Calu3 (cell line): ENCODE data around the gene TJP2. TPM values are rescaled to one million over a fixed set of nuclear protein-coding genes. Genes with fewer than 3 reads are reported as not detected.

Source experiments
- BruUV-seq: library from RNA; stranded (reverse); fragments of 400-500 nt; replicated peaks from 2 replicates; lab custom pipeline; 2021; lab: Mats Ljungman, UMichigan
- CTCF ChIA-PET: fragments of 300-600 bp; sonication (Branson Sonifier 250); formaldehyde crosslinking; loops from one replicate; lab custom pipeline; 2022; ENCODE audit warnings: antibody characterized with exemption; lab: Charles Lee
- DNase-seq: peaks from one replicate; pipeline ENCODE4 v3.0.0; 2022
- H3K27ac Mint-ChIP-seq: one replicate; pipeline ENCODE4 v1.8.0; 2022; ENCODE audit warnings: mixed read lengths; ENCODE audit not compliant: unreplicated experiment
- H3K27me3 Mint-ChIP-seq: one replicate; pipeline ENCODE4 v1.8.0; 2022; ENCODE audit warnings: mixed read lengths; ENCODE audit not compliant: unreplicated experiment
- H3K36me3 Mint-ChIP-seq: one replicate; pipeline ENCODE4 v1.8.0; 2022; ENCODE audit warnings: mild to moderate bottlenecking, moderate library complexity, mixed read lengths; ENCODE audit not compliant: insufficient read depth, unreplicated experiment
- H3K4me1 Mint-ChIP-seq: one replicate; pipeline ENCODE4 v1.8.0; 2022; ENCODE audit warnings: mild to moderate bottlenecking, low read depth, mixed read lengths; ENCODE audit not compliant: unreplicated experiment
- H3K4me3 Mint-ChIP-seq: one replicate; pipeline ENCODE4 v1.8.0; 2022; ENCODE audit warnings: mild to moderate bottlenecking, low read depth, moderate library complexity, mixed read lengths; ENCODE audit not compliant: unreplicated experiment
- H3K9me3 Mint-ChIP-seq: one replicate; pipeline ENCODE4 v1.8.0; 2022; ENCODE audit warnings: low read depth, mixed read lengths; ENCODE audit not compliant: unreplicated experiment
- CTCF ChIP-seq: fragments of 200-600 bp; IDR thresholded peaks from one replicate; pipeline ENCODE4 v1.8.0; 2022; ENCODE audit warnings: antibody characterized with exemption; ENCODE audit not compliant: unreplicated experiment
- intact Hi-C: fragments of 100-400 bp; cut with micrococcal nuclease; formaldehyde crosslinking; loops from one replicate; pipeline ENCODE4 v1.10.0; 2022; ENCODE audit not compliant: unreplicated experiment
- total RNA-seq: library from RNA; stranded (reverse); gene quantifications from 2 replicates; pipeline ENCODE4 v1.2.3, GENCODE V29; 2022

TJP2 gene
- total RNA-seq, 1 experiment from 2014 or later = 139 TPM

GRCh38 chr9:69313175-69313574 lies 139.1 kb downstream of the TJP2 start:
- no TSS peak for BruUV-seq

GRCh38 chr9:69314547-69314946 lies 140.5 kb downstream of the TJP2 start:
- peaks cover 13% of the 10 kb centered on the region for H3K27me3 Mint-ChIP-seq
- TF ChIP-seq CTCF = no peak
- no peaks in the 10 kb centered on the region for H3K4me1 Mint-ChIP-seq
- CTCF ChIA-PET = no interaction called here
- peaks cover 7% of the 10 kb centered on the region for H3K9me3 Mint-ChIP-seq
- H3K27ac Mint-ChIP-seq = no peak overlapping the region
- no peak overlapping the region for H3K4me3 Mint-ChIP-seq
- intact Hi-C loops = no loop called here
- BruUV-seq = no TSS peak
- no peaks in the 10 kb centered on the region for H3K36me3 Mint-ChIP-seq
- DNase-seq = no peak

More at GRCh38 chr9:69313175-69313574, 139.1 kb downstream of the TJP2 start:
- Mint-ChIP-seq H3K27ac (no peak overlapping the region), H3K36me3 (no peaks in the 10 kb centered on the region), H3K9me3 (peaks cover 7% of the 10 kb centered on the region), H3K4me3 (no peak overlapping the region), H3K4me1 (no peaks in the 10 kb centered on the region), H3K27me3 (peaks cover 13% of the 10 kb centered on the region)
- TF ChIP-seq CTCF = no peak
- CTCF ChIA-PET = no interaction called here
- no peak for DNase-seq
- intact Hi-C loops = no loop called here

- no peak overlapping the region for H3K4me3 Mint-ChIP-seq
Measured at GRCh38 chr9:69317081-69317480, 143.0 kb downstream of the TJP2 start.

GRCh38 chr9:69317894-69318293 lies 143.8 kb downstream of the TJP2 start:
- Mint-ChIP-seq H3K9me3 (peaks cover 4% of the 10 kb centered on the region), H3K4me1 (no peaks in the 10 kb centered on the region), H3K36me3 (no peaks in the 10 kb centered on the region), H3K4me3 (no peak overlapping the region), H3K27ac (no peak overlapping the region), H3K27me3 (peaks cover 13% of the 10 kb centered on the region)
- CTCF ChIA-PET = no interaction called here
- TF ChIP-seq CTCF = no peak
- intact Hi-C loops = no loop called here
- no peak for DNase-seq
- no TSS peak for BruUV-seq

More at GRCh38 chr9:69317081-69317480, 143.0 kb downstream of the TJP2 start:
- no peak for DNase-seq
- TF ChIP-seq CTCF = no peak
- H3K36me3 Mint-ChIP-seq = no peaks in the 10 kb centered on the region
- H3K27me3 Mint-ChIP-seq = peaks cover 13% of the 10 kb centered on the region
- no TSS peak for BruUV-seq
- no peak overlapping the region for H3K27ac Mint-ChIP-seq
- H3K4me1 Mint-ChIP-seq = no peaks in the 10 kb centered on the region
- CTCF ChIA-PET = no interaction called here
- intact Hi-C loops = no loop called here
- H3K9me3 Mint-ChIP-seq = peaks cover 5% of the 10 kb centered on the region
